Endothelial cell of umbilical vein (primary cell): ENCODE results near the gene VASH2.

Experiments used
- CTCF ChIP-seq, 2 donors: IDR thresholded peaks; 1 replicate in 1 of 2; 2 replicates in 1 of 2; pipeline ENCODE4 v1.5.1; 2011; ENCODE audit warnings: low read length in 2 of 2, mild to moderate bottlenecking in 2 of 2, moderate library complexity in 2 of 2, control low read depth in 1 of 2, inconsistent platforms in 1 of 2, low read depth in 1 of 2; ENCODE audit not compliant: insufficient read depth in 1 of 2; ENCODE audit errors: extremely low read depth in 1 of 2
- EZH2 ChIP-seq: IDR thresholded peaks from 2 replicates; pipeline ENCODE4 v1.6.1; 2012; ENCODE audit warnings: borderline replicate concordance, low read depth, mild to moderate bottlenecking, moderate library complexity, low read length, inconsistent platforms; ENCODE audit not compliant: severe bottlenecking
- FOS ChIP-seq: IDR thresholded peaks from 2 replicates; pipeline ENCODE4 v1.6.1; 2011; ENCODE audit warnings: mild to moderate bottlenecking, low read length, moderate library complexity, borderline replicate concordance; ENCODE audit not compliant: insufficient read depth
- GATA2 ChIP-seq: IDR thresholded peaks from 2 replicates; pipeline ENCODE4 v1.7.0; 2011; ENCODE audit warnings: low read depth, mild to moderate bottlenecking, moderate library complexity, mixed read lengths, low read length; ENCODE audit not compliant: insufficient read length, insufficient read depth
- JUN ChIP-seq: IDR thresholded peaks from 2 replicates; pipeline ENCODE4 v1.6.1; 2011; ENCODE audit warnings: borderline replicate concordance, low read depth; ENCODE audit not compliant: insufficient read length, insufficient read depth
- MYC ChIP-seq: IDR thresholded peaks from one replicate; pipeline ENCODE4 v1.6.1; 2011; ENCODE audit warnings: mild to moderate bottlenecking, low read depth, low read length
- POLR2A ChIP-seq: IDR thresholded peaks from 2 replicates; pipeline ENCODE4 v1.6.1; 2012; ENCODE audit warnings: low read depth, mild to moderate bottlenecking, control low read depth, low read length
- POLR2AphosphoS5 ChIP-seq: IDR thresholded peaks from 2 replicates; pipeline ENCODE4 v1.6.1; 2012; ENCODE audit warnings: low read depth, mild to moderate bottlenecking, control low read depth, low read length, moderate library complexity; ENCODE audit not compliant: insufficient read depth
- TF ChIP-seq, protein P1 (sequence below): IDR thresholded peaks from 2 replicates; pipeline ENCODE4 v1.6.1; 2011; ENCODE audit not compliant: insufficient read depth, insufficient read length

GRCh38 chr1:213020016-213020415 is 69.7 kb downstream of the VASH2 start:
- TF ChIP-seq CTCF (IDR thresholded peaks at IDR 0.05; ENCODE audit: extremely low read depth in 1 of 2, insufficient read depth in 1 of 2, low read depth in 1 of 2, low read length in 2 of 2) (no peak), POLR2A (no peak), POLR2AphosphoS5 (no peak), JUN (no peak), EZH2 (no peak), GATA2 (no peak), FOS (no peak), MYC (no peak)
- TF ChIP-seq, protein P1, sequence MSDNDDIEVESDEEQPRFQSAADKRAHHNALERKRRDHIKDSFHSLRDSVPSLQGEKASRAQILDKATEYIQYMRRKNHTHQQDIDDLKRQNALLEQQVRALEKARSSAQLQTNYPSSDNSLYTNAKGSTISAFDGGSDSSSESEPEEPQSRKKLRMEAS: no peak
